Eye (tissue), 1 donor: Measurements from ENCODE around the gene PPP5C.
"Not testable (repeated sequence)": the region's sequence is repeated elsewhere in the genome, so short reads cannot be mapped to it uniquely, and the experiment has no call there.

Experiments
- DNase-seq: peaks from one replicate; pipeline ENCODE4 v3.0.0-alpha.2; 2015

PPP5C gene

DNA sequence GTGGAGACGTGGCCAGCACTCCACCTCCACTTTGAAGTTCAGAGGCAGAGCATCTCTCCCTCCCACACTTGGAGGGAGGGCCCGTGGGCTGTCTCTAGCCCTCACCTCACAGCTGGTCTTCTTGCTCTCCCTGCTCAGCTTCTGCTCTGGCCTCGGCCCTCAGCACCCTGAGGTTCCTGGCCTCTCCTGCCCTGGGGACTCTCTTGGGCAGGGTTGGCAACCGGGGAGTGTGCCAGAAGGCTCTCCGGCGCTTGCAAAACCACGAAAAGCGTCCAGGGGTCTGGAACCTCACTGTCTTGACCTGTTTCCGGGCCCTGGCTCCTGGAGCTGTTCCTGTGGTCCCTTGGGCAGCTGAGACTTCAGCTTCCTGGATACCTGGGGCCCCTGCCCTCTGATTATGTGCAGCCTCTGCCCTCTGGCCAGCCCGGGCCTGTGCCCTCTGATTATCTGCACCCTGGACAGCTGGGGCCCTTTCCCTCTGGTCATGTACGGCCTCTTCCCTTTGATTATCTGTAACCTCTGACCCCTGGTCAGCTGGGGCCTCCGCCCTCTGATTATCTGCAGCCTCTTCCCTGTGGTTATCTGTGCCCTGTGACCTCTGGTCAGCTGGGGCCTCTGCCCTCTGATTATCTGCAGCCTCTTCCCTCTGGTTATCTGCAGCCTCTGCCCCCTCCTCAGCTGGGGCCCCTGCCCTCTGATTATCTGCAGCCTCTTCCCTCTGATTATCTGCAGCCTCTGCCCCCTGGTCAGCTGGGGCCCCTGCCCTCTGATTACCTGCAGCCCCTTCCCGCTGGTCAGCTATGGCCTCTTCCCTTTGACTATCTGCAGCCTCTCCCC lies 64.4 kb downstream of the PPP5C start:
- DNase-seq, result no peak

GRCh38 chr19:46411925-46412649 lies 65.2 kb downstream of the PPP5C start:
- peak; percentile 64 for DNase-seq

GRCh38 chr19:46412650-46413261 lies 65.9 kb downstream of the PPP5C start:
- DNase-seq, result peak; percentile 67

GRCh38 chr19:46413262-46414031 lies 66.6 kb downstream of the PPP5C start, which contains the start of gene CCDC8:
Gene CCDC8, minus strand, starts transcription at chr19:46413564. Its CDS starts 754 bp downstream, at chr19:46412810.
- DNase-seq, result peak; percentile 97

DNA sequence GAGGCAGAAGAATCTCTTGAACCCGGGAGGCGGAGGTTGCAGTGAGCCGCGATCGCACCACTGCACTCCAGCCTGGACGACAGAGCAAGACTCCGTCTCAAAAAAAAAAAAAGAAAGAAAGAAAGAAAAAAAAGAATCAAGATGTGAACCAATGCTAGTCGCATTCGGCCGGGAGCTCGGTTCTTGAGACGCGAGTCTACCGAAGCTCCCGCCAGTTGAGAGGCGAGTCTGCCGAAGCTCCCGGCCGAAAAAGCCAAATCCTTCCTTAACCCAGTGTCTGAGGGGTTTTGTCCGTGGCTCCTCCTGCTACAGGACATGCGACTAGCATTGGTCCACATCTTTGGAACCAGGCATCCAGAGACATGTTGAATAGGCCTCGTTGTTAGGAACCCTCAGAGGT lies 68.0 kb downstream of the PPP5C start:
- not testable (repeated sequence) for DNase-seq

- peak; percentile 97 for DNase-seq
Observed at GRCh38 chr19:46415804-46416709, 69.2 kb downstream of the PPP5C start.

- peak; percentile 0 for DNase-seq
Observed at GRCh38 chr19:46420056-46420455, 73.2 kb downstream of the PPP5C start.

DNA sequence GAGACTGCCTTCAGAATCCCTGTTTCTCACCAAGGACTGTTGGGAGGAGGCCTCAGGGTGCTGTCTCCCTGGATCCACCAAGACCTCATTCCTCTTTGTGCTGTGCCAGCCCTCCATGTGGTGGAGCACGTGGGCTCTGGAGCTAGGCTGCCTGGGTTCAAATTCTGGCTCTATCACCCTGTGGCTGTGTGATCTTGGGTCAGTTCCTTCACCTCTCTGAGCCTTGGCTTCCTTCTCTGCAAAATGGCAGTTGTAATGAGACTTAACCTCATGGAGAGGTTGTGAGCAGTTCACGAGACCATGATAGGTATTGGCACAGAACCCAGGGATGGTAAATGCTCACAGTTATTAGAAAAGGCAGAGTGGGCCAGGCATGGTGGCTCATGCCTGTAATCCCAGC lies 75.5 kb downstream of the PPP5C start:
- no peak for DNase-seq

DNA sequence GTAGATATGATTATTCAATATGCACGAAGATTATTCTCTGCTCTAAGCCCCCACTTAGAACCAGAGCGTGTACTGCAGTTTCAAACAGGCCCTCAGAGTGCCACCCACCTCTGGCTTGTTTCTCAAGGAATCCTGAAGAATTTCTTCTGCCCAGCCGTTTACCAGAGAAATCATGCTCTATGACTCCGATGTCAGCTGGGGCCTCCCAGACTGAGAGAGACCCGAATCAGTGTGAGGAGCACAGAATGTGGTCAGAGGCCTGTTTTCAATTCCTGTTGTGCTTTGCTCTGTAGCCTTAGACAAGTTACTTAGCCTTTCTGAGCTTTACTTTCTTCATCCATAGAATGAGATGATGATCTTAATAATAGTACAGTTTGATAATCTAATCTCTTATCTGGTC lies 76.3 kb downstream of the PPP5C start:
- peak; percentile 0 for DNase-seq

DNA sequence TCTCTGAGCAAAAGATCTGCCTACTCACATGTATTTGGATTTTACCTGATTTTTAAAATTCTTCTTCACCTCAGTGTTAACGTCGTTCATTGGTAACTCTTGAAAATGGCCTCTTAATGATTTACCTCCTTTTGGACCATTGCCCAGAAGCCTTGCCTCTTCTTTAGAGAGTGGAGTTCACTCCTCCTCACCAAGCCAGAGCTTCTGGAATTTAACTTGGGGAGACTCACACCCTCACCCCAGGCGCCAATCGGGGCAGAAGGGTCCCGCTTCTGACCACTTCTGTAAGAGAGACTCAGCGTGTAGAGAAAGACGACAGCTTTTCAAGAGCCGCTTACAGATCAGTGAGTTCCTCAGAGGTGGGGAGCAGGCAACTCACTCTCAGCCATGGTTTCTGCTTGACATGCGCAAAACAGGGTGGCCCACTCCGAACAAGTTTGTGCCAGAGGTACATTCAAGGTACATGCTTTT lies 79.2 kb downstream of the PPP5C start:
- peak; percentile 57 for DNase-seq

- peak; percentile 97 for DNase-seq
Observed at GRCh38 chr19:46426506-46427162, 79.7 kb downstream of the PPP5C start.

DNA sequence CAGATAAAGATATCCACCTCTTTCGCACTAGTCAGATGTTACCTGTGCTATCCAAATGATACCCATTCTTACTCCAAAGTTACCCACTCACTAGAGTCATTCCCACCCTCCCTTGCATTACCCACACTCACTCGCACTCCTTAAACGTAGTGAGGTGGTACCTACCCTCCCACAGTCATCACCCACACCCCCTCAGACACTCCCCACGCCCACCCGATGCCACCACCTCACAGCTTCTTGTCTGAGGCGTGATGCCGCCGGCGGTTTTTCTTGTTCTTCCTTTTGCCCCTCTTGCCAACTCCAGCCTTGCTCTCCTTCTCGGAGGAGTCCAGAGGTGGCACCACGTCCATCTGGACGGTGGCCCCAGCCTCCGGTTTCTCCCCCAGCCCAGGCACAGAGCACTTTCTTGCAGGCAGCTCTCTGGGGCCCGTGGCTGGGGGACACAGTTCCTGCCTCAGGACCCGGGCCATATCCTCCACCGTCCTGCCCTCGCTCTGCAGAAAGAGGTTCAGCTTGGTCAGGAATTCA lies 80.7 kb downstream of the PPP5C start:
- DNase-seq, result no peak

GRCh38 chr19:46428239-46429135 lies 81.6 kb downstream of the PPP5C start, which contains the start of gene PNMA8C:
Gene PNMA8C, minus strand, starts transcription at chr19:46428936. Its CDS starts 577 bp downstream, at chr19:46428359.
- peak; percentile 96 for DNase-seq

GRCh38 chr19:46429999-46430398 lies 83.1 kb downstream of the PPP5C start:
- DNase-seq, result peak; percentile 2

GRCh38 chr19:46431824-46432223 lies 84.9 kb downstream of the PPP5C start:
- peak; percentile 18 for DNase-seq

DNA sequence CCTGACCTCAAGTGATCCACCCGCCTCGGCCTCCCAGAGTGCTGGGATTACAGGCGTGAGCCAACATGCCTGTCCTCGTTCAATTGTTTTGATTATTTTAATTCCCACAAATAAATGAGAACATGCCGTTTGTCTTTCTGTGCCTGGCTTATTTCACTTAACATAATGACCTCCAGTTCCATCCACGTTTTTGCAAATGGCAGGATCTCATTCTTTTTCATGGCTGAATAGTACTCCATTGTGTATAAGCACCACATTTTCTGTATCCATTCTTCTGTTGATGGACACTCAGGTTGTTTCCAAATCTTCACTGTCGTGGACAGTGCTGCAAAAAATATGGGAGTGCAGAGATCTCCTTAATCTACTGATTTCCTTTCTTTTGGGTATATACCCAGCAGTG lies 86.6 kb downstream of the PPP5C start:
- DNase-seq, result not testable (repeated sequence)

DNA sequence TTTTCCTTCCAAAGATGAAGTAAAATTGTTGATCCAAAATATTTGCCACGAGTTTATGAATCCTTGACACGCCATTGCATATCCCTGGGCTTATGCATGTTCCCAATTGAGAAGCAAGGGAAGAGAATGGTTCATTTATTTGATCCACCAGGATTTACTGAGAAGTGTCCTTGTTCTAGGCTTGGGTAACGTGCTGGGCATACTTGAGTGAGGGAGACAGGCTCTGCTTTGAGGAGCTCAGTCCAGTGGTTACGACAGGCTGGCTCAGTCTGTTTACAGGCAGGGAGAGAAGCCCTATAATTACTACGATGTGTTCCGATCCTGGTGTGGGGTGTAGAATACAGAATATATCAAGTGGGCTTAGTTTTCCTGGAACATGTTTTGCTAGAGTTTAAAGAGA lies 88.1 kb downstream of the PPP5C start:
- no peak for DNase-seq

GRCh38 chr19:46435689-46436088 lies 88.8 kb downstream of the PPP5C start:
- not testable (repeated sequence) for DNase-seq
